Hepatocyte (in vitro differentiated cells): ENCODE data around the gene FAM76B.

Source experiments
- CTCF ChIP-seq: fragments of 200-600 bp; sonication (generic); IDR thresholded peaks from 2 replicates; pipeline ENCODE4 v1.5.1; 2016; ENCODE audit warnings: antibody characterized with exemption, mild to moderate bottlenecking; ENCODE audit not compliant: poor library complexity
- EZH2 ChIP-seq: fragments of 200-600 bp; sonication (generic); IDR thresholded peaks from 2 replicates; pipeline ENCODE4 v1.6.1; 2016; ENCODE audit warnings: antibody characterized with exemption, mild to moderate bottlenecking, borderline replicate concordance
- EZH2phosphoT487 ChIP-seq: fragments of 200-600 bp; sonication (generic); IDR thresholded peaks from one replicate; pipeline ENCODE4 v1.6.1; 2018; ENCODE audit warnings: antibody characterized with exemption, mild to moderate bottlenecking, low read depth, moderate library complexity; ENCODE audit not compliant: unreplicated experiment, severe bottlenecking

GRCh38 chr11:95792700-95793099 is 3.1 kb upstream of the FAM76B start:
- TF ChIP-seq CTCF: no peak
- no peak for TF ChIP-seq EZH2
- TF ChIP-seq EZH2phosphoT487: no peak
